ENCODE results near the gene TUBB3.
"Not testable (repeated sequence)": the region's sequence is repeated elsewhere in the genome, so short reads cannot be mapped to it uniquely, and the experiment has no call there.

Gene TUBB3

DNA sequence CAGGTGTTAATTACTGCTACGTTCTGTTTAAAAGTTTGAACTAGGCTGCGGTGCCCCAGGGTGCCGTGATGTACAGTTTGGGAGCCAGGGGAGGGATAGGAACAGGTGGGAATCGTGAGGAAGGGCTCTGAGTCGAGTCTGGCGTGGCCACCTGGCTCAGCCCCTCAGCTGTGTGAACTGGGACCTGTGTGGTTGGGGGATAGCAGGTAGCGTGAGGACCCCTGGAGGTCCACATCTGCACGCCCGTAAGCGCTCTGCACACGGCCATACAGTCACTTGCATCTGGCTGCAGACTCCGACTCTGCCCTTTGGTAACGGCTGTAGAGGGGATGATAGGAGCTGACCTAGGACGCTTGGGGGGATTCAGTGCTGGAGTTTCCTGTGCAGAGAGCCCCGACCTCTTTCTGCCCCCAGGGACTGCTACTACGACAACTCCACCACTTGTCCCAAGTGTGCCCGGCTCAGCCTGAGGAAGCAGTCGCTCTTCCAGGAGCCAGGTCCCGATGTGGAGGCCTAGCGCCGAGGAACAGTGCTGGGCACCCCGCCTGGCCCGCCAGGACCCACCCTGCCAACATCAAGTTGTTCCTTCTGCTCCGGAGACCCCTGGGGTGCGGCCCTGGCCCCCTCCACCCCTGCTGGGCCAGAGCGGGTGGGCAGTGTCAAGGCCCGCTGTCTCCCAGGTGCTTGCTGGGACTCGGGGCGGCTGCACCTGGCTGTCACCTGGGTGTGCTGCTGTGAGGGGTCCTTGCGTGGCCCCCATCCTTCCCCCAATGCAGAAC lies 42.5 kb downstream of the TUBB3 start:
- no peaks in the 10 kb centered on the region for H3K36me3 ChIP-seq (ENCODE audit: insufficient read depth)
- no peaks in the 10 kb centered on the region for H3K4me1 ChIP-seq (ENCODE audit: low read depth, poor library complexity, severe bottlenecking)
- no peak overlapping the region for H3K4me3 ChIP-seq (IDR thresholded peaks at IDR 0.05; ENCODE audit: insufficient read depth, low read depth, low read length)
- H3K79me2 ChIP-seq (ENCODE audit: insufficient read depth, low read depth) = no peaks in the 10 kb centered on the region
- H3K27me3 ChIP-seq (ENCODE audit: insufficient read depth, low read depth) = no peaks in the 10 kb centered on the region
- H3K9ac ChIP-seq = no peak overlapping the region
- TF ChIP-seq, protein P1, sequence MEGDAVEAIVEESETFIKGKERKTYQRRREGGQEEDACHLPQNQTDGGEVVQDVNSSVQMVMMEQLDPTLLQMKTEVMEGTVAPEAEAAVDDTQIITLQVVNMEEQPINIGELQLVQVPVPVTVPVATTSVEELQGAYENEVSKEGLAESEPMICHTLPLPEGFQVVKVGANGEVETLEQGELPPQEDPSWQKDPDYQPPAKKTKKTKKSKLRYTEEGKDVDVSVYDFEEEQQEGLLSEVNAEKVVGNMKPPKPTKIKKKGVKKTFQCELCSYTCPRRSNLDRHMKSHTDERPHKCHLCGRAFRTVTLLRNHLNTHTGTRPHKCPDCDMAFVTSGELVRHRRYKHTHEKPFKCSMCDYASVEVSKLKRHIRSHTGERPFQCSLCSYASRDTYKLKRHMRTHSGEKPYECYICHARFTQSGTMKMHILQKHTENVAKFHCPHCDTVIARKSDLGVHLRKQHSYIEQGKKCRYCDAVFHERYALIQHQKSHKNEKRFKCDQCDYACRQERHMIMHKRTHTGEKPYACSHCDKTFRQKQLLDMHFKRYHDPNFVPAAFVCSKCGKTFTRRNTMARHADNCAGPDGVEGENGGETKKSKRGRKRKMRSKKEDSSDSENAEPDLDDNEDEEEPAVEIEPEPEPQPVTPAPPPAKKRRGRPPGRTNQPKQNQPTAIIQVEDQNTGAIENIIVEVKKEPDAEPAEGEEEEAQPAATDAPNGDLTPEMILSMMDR (conservative IDR thresholded peaks at IDR 0.05; ENCODE audit: low read depth, low read length) = no peak
- H3K27ac ChIP-seq = no peak overlapping the region
- no peak overlapping the region for H3K4me2 ChIP-seq
- no peak overlapping the region for H2AFZ ChIP-seq (ENCODE audit: low read depth)
- no peaks in the 10 kb centered on the region for H4K20me1 ChIP-seq (ENCODE audit: insufficient read depth)

DNA sequence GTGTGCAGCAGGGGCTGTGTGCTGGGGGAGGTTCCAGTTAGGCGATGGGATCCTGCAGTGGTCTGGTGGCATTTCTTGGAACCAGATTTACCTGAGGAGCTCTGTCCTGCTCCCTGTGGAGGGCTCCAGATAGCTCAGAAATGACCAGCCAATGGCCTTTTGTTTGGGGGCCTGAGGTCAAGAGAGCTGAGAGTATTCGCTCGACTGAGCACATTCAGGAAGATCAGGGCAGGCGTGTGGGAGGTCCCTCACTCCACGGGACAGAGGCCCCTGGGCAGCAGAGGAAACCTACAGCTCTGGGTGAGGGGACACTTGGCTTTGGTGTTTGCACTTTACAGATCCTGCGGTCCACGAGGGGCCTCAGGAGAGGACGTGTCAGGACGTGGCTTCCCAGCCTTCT lies 43.6 kb downstream of the TUBB3 start:
- TF ChIP-seq, protein P1 (conservative IDR thresholded peaks at IDR 0.05; ENCODE audit: low read depth, low read length) = no peak
- H3K36me3 ChIP-seq (ENCODE audit: insufficient read depth) = no peaks in the 10 kb centered on the region
- peaks cover under 1% of the 10 kb centered on the region for H3K4me1 ChIP-seq (ENCODE audit: low read depth, poor library complexity, severe bottlenecking)
- no peak overlapping the region for H3K27ac ChIP-seq
- H3K4me3 ChIP-seq (IDR thresholded peaks at IDR 0.05; ENCODE audit: insufficient read depth, low read depth, low read length) = no peak overlapping the region
- H3K9ac ChIP-seq = no peak overlapping the region
- no peak overlapping the region for H2AFZ ChIP-seq (ENCODE audit: low read depth)
- H3K79me2 ChIP-seq (ENCODE audit: insufficient read depth, low read depth) = no peaks in the 10 kb centered on the region
- H3K27me3 ChIP-seq (ENCODE audit: insufficient read depth, low read depth) = no peaks in the 10 kb centered on the region
- no peaks in the 10 kb centered on the region for H4K20me1 ChIP-seq (ENCODE audit: insufficient read depth)
- no peak overlapping the region for H3K4me2 ChIP-seq

DNA sequence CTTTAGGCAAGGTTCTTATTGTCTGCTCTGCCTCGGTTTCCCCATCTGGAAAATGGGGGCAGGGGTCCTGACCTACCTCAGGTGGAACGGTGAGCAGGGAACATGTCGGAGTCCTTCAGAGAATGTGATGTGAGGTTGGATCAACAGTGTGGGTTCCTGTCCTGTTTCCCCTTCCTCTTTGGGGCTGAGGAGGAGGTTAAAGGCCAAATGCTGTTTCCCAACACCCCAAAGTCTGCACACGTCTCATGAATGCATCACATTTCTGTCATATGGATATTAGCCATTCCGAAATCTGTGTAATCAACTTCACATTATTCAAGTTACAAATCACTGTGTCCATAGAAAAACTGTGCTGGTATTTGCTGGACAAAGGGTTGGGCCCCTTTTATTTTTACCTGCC lies 44.3 kb downstream of the TUBB3 start:
- H2AFZ ChIP-seq (ENCODE audit: low read depth); H3K27me3 ChIP-seq (ENCODE audit: insufficient read depth, low read depth); H3K9ac ChIP-seq; H4K20me1 ChIP-seq (ENCODE audit: insufficient read depth); H3K27ac ChIP-seq; H3K4me1 ChIP-seq (ENCODE audit: low read depth, poor library complexity, severe bottlenecking); H3K36me3 ChIP-seq (ENCODE audit: insufficient read depth); H3K4me2 ChIP-seq; H3K4me3 ChIP-seq (IDR thresholded peaks at IDR 0.05; ENCODE audit: insufficient read depth, low read depth, low read length); H3K79me2 ChIP-seq (ENCODE audit: insufficient read depth, low read depth): not testable (repeated sequence)

DNA sequence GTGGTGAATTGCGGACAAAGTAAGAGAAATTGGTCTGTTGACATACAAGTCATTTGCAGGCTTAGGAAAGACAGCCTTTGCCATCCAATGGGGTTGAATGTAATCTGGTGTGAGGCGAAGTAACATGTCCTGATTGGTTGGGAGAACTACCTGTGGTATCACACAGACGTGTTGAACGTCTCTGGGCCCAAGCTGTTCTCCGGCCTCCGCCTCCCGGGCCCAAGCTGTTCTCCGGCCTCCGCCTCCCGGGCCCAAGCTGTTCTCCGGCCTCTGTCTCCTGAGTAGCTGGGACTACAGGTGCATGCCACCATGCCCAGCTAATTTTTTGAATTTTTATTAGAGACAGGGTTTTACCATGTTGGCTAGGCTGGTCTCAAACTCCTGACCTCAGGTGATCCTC lies 44.9 kb downstream of the TUBB3 start:
- not testable (repeated sequence) for H3K36me3 ChIP-seq (ENCODE audit: insufficient read depth); H3K27me3 ChIP-seq (ENCODE audit: insufficient read depth, low read depth); H3K4me1 ChIP-seq (ENCODE audit: low read depth, poor library complexity, severe bottlenecking); H2AFZ ChIP-seq (ENCODE audit: low read depth); H3K4me2 ChIP-seq; H3K27ac ChIP-seq; H3K79me2 ChIP-seq (ENCODE audit: insufficient read depth, low read depth); H3K4me3 ChIP-seq (IDR thresholded peaks at IDR 0.05; ENCODE audit: insufficient read depth, low read depth, low read length); H4K20me1 ChIP-seq (ENCODE audit: insufficient read depth); H3K9ac ChIP-seq

DNA sequence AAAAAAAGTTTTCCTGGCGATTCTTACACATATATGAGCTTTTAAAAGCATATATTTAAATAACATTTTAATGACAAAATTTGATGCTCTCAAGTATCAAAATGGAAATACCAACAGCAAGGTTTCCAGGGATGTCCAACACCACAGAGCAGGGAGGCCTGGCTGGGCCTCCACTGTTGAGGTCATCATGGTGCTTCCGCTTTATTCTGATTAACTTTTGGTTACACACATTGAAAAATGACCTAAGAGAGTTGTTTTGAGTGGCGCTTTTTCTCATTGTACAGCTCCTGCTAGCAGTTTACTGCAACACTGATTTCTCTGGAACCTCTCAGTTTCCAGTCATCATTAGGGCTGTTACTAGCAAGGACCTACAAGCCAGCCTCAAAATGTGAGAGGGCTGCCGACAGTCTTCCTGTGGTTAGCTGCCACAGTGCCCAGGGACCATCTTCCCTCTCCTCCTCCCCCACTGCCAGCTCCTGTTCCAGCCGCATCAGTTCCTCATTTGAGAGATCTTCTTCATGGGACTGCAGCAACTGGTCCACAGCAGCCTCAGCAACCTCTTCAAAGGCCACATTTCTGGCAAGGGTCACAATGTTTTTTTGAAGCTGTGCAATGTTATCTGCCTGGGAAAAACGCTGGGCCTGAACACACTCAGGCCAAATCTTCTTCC lies 46.7 kb downstream of the TUBB3 start:
- Histone ChIP-seq H3K27me3 (ENCODE audit: insufficient read depth, low read depth) (no peaks in the 10 kb centered on the region), H3K4me1 (ENCODE audit: low read depth, poor library complexity, severe bottlenecking) (peaks cover 15% of the 10 kb centered on the region), H3K9ac (no peak overlapping the region), H2AFZ (ENCODE audit: low read depth) (no peak overlapping the region), H3K4me2 (no peak overlapping the region), H3K36me3 (ENCODE audit: insufficient read depth) (no peaks in the 10 kb centered on the region), H3K27ac (no peak overlapping the region), H3K4me3 (IDR thresholded peaks at IDR 0.05; ENCODE audit: insufficient read depth, low read depth, low read length) (no peak overlapping the region), H4K20me1 (ENCODE audit: insufficient read depth) (no peaks in the 10 kb centered on the region), H3K79me2 (ENCODE audit: insufficient read depth, low read depth) (peaks cover 21% of the 10 kb centered on the region)
- TF ChIP-seq, protein P1 (conservative IDR thresholded peaks at IDR 0.05; ENCODE audit: low read depth, low read length) = no peak
